Thymus (tissue), 11 donors: ENCODE measurements around the gene WDHD1. TPM values are rescaled to one million over a fixed set of nuclear protein-coding genes. Genes with fewer than 3 reads are reported as not detected.
"Not testable (repeated sequence)": the region's sequence is repeated elsewhere in the genome, so short reads cannot be mapped to it uniquely, and the experiment has no call there.

Experiments used
- DNase-seq, 9 donors: peaks; one replicate each; pipeline ENCODE4 v3.0.0-alpha.2; 2013; ENCODE audit warnings: low spot score in 9 of 9, low read depth in 6 of 9, missing footprints in 1 of 9
- H3K27ac ChIP-seq, 2 donors: one replicate each; pipeline ENCODE4 v1.5.1; 2013; ENCODE audit warnings: control low read depth in 1 of 2, low read depth in 1 of 2, low read length in 1 of 2, mild to moderate bottlenecking in 1 of 2, moderate library complexity in 1 of 2
- H3K27me3 ChIP-seq, 2 donors: one replicate each; pipeline ENCODE4 v1.5.1; 2013; ENCODE audit warnings: low read length in 1 of 2; ENCODE audit not compliant: control insufficient read depth in 2 of 2, insufficient read depth in 1 of 2
- H3K36me3 ChIP-seq, 2 donors: one replicate each; pipeline ENCODE4 v1.5.1; 2013; ENCODE audit warnings: low read length in 1 of 2, mild to moderate bottlenecking in 1 of 2, moderate library complexity in 1 of 2; ENCODE audit not compliant: control insufficient read depth in 2 of 2, insufficient read depth in 2 of 2
- H3K4me1 ChIP-seq, 2 donors: one replicate each; pipeline ENCODE4 v1.5.1; 2013; ENCODE audit warnings: low read length in 2 of 2; ENCODE audit not compliant: control insufficient read depth in 2 of 2, insufficient read depth in 2 of 2
- H3K4me3 ChIP-seq, 2 donors: one replicate each; pipeline ENCODE4 v1.5.1; 2013; ENCODE audit warnings: low read length in 2 of 2, control low read depth in 1 of 2, mild to moderate bottlenecking in 1 of 2
- H3K9me3 ChIP-seq, 2 donors: one replicate each; pipeline ENCODE4 v1.5.1; 2013; ENCODE audit warnings: low read length in 1 of 2, mild to moderate bottlenecking in 1 of 2; ENCODE audit not compliant: control insufficient read depth in 2 of 2, insufficient read depth in 1 of 2
- WGBS: extraction: QIAGEN DNeasy Blood & Tissue Kit; methylation state at CpG from one replicate; pipeline ENCODE4 v1.1.7; 2013; 5-methylcytosine and 5-hydroxymethylcytosine counted together
- polyA plus RNA-seq: library from polyadenylated mRNA; stranded (reverse); fragments of 200-250 nt; gene quantifications from one replicate; pipeline ENCODE4 v1.2.3, GENCODE V29; 2013
- total RNA-seq: library from RNA; stranded (reverse); fragments of 120-200 nt; gene quantifications from one replicate; pipeline ENCODE4 v1.2.4, GENCODE V29; 2013
- donor health status: healthy.

WDHD1 gene
- total and polyA plus RNA-seq, 2 donors = 3.7 to 20.3 TPM

DNA sequence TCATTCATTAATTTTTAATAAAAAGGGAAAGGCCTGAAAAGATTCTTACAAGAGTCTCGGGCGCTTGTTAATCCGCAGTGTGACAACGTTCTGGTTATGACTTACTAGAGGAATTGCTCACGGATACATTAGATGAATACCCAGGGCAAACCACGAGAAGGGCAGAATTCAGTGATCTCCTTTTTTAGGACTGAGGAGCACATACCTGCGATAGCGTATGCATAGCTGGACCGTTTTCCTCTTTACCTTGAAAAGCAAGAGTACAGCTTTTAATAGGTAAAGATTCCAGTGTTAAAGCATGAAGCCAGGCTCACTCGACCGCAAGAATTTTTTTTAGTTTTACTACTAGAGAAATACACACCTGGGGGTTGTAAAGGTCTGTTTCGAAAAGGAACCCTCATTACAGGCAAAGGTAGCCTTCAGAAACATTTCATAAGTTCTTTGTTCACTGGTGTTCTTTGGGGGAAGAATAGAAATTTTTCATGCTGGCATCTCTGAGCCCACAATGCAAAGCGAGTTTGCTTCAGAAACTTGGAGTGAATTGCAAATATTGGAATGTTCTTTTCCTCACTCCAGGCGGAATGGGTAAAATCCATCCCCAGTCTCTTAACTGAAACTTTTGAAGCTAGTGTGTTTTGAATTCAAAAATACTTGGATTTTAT lies 25.5 kb upstream of the WDHD1 start:
- Histone ChIP-seq H3K4me3 (peak overlapping the region; percentile 81 to 94), H3K36me3 (peaks cover 0 to 11% of the 10 kb centered on the region in 2 donors), H3K9me3 (no peaks in the 10 kb centered on the region), H3K4me1 (peaks cover 9 to 15% of the 10 kb centered on the region in 2 donors), H3K27ac (peak overlapping the region; percentile 1 to 98), H3K27me3 (no peaks in the 10 kb centered on the region)
- 20% methylated on average over 14 of the region's 14 CpGs for WGBS
- DNase-seq = peak in 1 of 9 donors; percentile 20

DNA sequence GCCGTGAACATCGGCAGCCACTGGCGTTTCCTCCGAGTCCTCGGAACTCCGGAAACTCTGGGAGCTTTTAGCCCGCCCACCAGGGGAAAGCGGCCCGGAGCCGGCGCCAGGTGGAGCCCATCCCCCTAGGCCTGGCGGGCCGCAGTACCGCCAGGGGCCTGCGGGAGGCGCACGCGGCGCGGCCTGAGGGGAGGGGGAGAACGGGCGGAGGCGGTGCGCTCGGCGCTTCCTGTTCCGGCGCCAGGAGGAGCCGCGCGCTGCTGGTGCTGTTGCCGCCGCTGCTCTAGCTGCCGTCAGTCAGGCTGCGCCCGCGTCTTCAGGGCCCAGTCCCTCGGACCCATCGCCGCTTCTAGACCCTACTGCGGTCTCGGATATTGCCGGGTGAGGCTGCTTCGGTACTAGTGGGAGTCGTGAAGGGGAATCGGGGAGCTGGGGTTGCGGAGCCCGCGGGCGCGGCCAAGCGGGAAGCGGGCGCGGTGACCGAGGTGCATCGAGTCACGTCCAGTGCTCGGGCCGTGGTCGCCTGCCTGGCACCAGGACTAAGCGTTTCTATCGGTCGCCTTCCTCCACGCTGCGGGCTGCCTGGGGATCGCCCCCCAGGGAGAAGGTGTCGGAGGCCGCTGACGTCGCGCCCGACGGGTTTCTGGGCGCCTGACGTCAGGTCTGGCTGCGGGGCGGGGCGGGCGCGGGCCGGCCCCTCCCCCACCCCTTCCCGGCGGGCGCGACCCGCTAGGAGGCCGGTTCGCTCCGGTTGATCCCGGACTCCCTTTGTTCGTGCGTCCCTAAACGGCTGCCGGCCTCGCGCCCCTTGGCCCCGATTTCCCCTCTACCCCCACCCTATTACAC lies 24.7 kb upstream of the WDHD1 start, which contains the start of gene MAPK1IP1L:
Gene MAPK1IP1L, plus strand, starts transcription at position 225 of the 846 bp plus-strand sequence. CDS start 10,037 bp downstream, outside the sequence.
- DNase-seq = peak; percentile 71 to 93 (median 87)
- H3K36me3 ChIP-seq = peaks cover 0 to 9% of the 10 kb centered on the region in 2 donors
- H3K9me3 ChIP-seq = no peaks in the 10 kb centered on the region
- WGBS = under 1% methylated on average over 98 of the region's 98 CpGs
- H3K27ac ChIP-seq = peak within 1 kb of the TSS; percentile 98
- no peaks in the 10 kb centered on the region for H3K27me3 ChIP-seq
- H3K4me1 ChIP-seq = peaks cover 9 to 15% of the 10 kb centered on the region in 2 donors
- H3K4me3 ChIP-seq = peak within 1 kb of the TSS; percentile 81 to 94

DNA sequence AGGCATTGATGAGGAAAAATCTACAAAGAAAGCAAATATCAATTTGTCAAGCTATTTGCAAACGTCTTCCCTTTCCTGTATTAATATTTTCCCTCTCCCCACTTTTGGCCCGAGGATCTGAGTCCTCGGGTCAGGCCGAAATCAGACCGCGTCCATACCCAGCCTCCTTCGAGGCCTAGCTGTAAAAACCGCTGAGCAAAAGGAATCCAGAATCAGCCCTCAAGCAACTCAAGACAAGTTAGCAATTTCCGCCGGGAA lies 24.2 kb upstream of the WDHD1 start:
- peaks cover 9 to 15% of the 10 kb centered on the region in 2 donors for H3K4me1 ChIP-seq
- H3K9me3 ChIP-seq = no peaks in the 10 kb centered on the region
- peaks cover 0 to 9% of the 10 kb centered on the region in 2 donors for H3K36me3 ChIP-seq
- H3K27ac ChIP-seq = peak overlapping the region; percentile 77 to 84
- no peaks in the 10 kb centered on the region for H3K27me3 ChIP-seq
- 6% methylated on average over 10 of the region's 10 CpGs for WGBS
- H3K4me3 ChIP-seq = peak overlapping the region; percentile 81 to 94
- DNase-seq = peak in 1 of 9 donors; percentile 24

DNA sequence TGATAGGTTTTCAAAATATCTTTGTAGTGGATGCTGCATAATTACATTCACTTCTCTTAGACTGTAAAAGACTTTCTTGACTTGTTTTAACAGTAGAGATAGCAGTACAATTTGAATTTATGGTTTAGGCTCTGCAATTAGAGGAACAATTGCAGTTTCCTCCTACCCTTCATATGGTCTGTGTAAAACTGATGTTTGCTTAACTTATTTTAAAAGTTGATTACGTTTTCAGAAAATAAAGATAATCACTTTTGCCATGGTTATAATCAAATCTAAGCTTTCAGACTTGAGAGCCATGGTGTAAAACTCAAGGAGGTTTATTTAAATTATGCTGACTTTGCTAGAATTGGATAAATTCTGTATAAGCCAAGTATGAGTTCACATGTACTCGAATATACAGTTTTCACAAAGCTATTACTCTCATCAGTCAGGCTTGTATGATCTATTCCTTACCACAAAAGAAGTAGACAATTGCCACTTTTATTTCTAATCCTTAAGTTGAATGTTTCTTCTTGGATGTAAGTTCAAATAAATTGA lies 22.1 kb upstream of the WDHD1 start:
- Histone ChIP-seq H3K9me3 (no peaks in the 10 kb centered on the region), H3K27ac (no peak overlapping the region), H3K27me3 (no peaks in the 10 kb centered on the region), H3K4me1 (peaks cover 9 to 15% of the 10 kb centered on the region in 2 donors), H3K36me3 (peaks cover under 1 to 7% of the 10 kb centered on the region in 2 donors), H3K4me3 (no peak overlapping the region)
- DNase-seq = no peak
- WGBS = 97% methylated on average over 2 of the region's 2 CpGs

DNA sequence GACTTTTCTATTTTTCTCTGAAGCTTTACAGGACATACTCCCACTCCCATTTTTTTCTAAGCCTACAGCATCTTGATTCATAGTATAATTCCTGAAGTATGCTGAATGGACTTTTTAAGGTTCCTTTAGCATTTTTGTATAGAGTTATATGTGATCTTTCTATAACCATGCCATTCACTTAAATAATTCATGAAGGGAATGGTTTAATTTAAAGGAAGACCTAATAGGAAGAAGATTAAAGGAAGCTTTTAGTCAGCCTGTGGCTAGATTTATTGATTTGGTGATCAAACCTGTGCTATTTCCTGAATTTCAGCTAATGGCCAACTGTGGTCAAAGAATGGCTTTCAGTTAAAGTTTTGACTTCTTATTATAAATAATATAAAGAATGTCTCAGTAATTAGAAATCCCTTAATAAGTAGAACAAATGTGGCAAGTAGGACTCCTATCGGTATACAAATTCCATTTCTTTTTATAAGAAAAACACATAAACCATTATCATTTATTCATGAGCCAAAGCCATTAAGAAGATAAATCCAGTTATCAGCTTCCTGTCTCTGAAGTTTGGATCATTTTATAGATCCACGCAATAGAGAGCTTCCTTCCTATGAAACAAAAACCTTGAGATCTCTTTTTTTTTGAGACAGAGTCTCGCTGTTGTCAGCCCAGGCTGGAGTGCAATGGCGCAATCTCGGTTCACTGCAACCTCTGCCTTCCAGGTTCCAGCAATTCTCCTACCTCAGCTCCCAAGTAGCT lies 20.6 kb upstream of the WDHD1 start:
- Histone ChIP-seq H3K4me3 (no peak overlapping the region), H3K4me1 (peaks cover 2 to 6% of the 10 kb centered on the region in 2 donors), H3K27me3 (no peaks in the 10 kb centered on the region), H3K36me3 (peaks cover 12 to 17% of the 10 kb centered on the region in 2 donors), H3K9me3 (no peaks in the 10 kb centered on the region), H3K27ac (no peak overlapping the region)
- WGBS = 97% methylated on average over 5 of the region's 5 CpGs
- no peak for DNase-seq

DNA sequence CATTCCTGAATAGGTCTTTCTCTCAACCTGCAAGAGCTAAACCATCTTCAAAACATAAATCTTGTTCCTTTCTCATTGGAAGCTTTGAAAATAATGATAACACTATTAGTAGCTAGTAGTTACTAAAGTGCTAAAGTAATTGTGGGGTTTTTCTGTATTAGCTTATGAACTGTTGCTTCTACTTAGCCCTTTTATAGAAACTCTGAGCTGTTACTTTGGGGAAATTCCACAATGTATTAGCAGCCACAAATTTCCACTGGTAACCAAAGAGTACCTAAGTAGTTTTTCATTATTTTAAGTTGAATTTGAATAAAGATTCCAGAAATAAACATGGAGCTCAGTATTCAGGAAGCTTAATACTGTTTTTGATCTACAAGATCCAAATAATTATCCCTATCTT lies 18.2 kb upstream of the WDHD1 start:
- no peak for DNase-seq
- H3K27me3 ChIP-seq = no peaks in the 10 kb centered on the region
- H3K36me3 ChIP-seq = peaks cover 12 to 17% of the 10 kb centered on the region in 2 donors
- H3K4me1 ChIP-seq = no peaks in the 10 kb centered on the region
- H3K9me3 ChIP-seq = no peaks in the 10 kb centered on the region
- no peak overlapping the region for H3K27ac ChIP-seq
- no peak overlapping the region for H3K4me3 ChIP-seq

DNA sequence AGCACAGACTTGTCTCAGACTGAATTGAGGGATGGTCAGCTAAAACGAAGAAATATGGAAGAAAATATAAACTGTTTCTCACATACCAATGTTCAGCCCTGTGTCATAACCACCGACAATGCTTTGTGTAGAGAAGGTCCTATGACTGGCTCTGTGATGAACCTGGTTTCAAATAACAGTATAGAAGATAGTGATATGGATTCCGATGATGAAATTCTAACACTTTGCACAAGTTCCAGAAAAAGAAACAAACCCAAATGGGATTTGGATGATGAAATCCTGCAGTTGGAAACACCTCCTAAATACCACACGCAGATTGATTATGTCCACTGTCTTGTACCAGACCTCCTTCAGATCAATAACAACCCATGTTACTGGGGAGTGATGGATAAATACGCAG lies 16.6 kb upstream of the WDHD1 start:
- no peaks in the 10 kb centered on the region for H3K4me1 ChIP-seq
- H3K4me3 ChIP-seq = no peak overlapping the region
- H3K36me3 ChIP-seq = peaks cover 13 to 20% of the 10 kb centered on the region in 2 donors
- WGBS = 96% methylated on average over 5 of the region's 5 CpGs
- no peak overlapping the region for H3K27ac ChIP-seq
- H3K27me3 ChIP-seq = no peaks in the 10 kb centered on the region
- no peaks in the 10 kb centered on the region for H3K9me3 ChIP-seq
- DNase-seq = no peak

DNA sequence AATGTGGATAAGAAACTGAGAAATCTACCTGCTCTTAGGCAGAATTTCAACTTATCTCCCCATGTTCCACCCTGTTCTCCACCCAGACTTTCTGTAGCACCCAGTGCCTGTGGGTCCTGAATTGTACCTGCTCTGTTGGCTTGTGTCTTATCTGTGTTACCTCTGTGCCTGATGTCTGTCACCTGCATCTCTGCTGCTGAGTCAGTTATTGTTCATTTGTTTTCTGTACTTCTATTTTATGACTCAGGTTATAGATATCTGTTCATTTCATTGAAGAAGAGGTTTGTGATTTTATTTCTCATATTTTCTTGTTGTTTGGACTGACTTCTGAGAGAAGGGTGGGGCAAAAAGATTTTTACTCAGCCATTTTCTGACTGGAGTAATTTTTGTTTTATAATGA lies 11.8 kb upstream of the WDHD1 start:
- no peak for DNase-seq
- H3K4me1 ChIP-seq = no peaks in the 10 kb centered on the region
- H3K27ac ChIP-seq = no peak overlapping the region
- H3K36me3 ChIP-seq = peaks cover 16 to 30% of the 10 kb centered on the region in 2 donors
- no peak overlapping the region for H3K4me3 ChIP-seq
- no peaks in the 10 kb centered on the region for H3K9me3 ChIP-seq
- H3K27me3 ChIP-seq = no peaks in the 10 kb centered on the region

DNA sequence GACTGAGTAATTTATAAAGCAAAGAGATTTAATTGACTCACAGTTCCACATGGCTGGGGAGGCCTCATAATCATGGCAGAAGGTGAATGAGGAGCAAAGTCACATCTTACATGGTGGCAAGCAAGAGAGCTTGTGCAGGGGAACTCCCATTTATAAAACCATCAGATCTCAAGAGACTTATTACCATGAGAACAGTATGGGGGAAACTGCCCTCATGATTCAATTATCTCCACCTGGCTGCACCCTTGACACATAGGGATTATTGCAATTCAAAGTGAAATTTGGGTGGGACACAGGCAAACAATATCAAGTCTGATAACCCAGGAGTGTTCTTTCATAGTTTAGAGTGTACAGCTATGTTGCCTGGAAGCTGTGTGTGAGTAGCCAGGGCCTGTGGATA lies 11.1 kb upstream of the WDHD1 start:
- H3K36me3 ChIP-seq = peaks cover 9 to 23% of the 10 kb centered on the region in 2 donors
- H3K27me3 ChIP-seq, H3K27ac ChIP-seq, H3K4me1 ChIP-seq, H3K9me3 ChIP-seq, DNase-seq, H3K4me3 ChIP-seq: not testable (repeated sequence)
